Stimulated activated CD8-positive, alpha-beta memory T cell treated with anti-CD3 and anti-CD28 coated beads, Interleukin-2, amount 100 ng/mL, for 1 hour (primary cell): ENCODE measurements around the gene GATA1.
"Not testable (repeated sequence)": the region's sequence is repeated elsewhere in the genome, so short reads cannot be mapped to it uniquely, and the experiment has no call there.

Source experiments
- DNase-seq, 2 donors: peaks; one replicate each; pipeline ENCODE4 v3.0.0-alpha.2; 2020; ENCODE audit warnings: low read depth in 2 of 2

Gene GATA1

DNA sequence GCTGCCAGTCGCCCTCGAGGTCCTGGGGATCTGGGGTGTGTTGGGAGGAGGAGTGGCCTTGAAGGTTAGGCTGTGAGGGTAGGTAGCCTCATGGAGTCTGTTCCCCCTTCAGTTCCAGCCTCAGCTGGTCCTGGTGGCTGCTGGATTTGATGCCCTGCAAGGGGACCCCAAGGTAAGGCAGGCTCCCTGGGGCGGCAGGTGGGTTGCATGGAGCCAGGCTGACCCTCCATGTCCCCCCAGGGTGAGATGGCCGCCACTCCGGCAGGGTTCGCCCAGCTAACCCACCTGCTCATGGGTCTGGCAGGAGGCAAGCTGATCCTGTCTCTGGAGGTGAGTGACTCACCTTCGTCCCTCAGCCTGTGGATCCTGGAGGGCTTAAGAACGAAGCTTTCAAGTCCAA lies 28.3 kb downstream of the GATA1 start:
- DNase-seq, result no peak

DNA sequence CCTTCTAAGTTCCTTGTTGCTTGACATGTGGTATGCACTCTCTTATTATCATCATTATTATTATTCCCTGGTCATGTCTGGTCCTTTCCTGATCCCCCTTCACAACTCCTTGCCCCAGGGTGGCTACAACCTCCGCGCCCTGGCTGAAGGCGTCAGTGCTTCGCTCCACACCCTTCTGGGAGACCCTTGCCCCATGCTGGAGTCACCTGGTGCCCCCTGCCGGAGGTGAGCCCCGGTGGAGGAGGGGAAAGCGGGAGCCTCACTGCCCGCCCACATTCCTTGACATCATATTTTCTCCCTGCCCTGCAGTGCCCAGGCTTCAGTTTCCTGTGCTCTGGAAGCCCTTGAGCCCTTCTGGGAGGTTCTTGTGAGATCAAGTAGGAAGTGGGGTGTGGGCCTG lies 28.9 kb downstream of the GATA1 start:
- DNase-seq, result no peak

DNA sequence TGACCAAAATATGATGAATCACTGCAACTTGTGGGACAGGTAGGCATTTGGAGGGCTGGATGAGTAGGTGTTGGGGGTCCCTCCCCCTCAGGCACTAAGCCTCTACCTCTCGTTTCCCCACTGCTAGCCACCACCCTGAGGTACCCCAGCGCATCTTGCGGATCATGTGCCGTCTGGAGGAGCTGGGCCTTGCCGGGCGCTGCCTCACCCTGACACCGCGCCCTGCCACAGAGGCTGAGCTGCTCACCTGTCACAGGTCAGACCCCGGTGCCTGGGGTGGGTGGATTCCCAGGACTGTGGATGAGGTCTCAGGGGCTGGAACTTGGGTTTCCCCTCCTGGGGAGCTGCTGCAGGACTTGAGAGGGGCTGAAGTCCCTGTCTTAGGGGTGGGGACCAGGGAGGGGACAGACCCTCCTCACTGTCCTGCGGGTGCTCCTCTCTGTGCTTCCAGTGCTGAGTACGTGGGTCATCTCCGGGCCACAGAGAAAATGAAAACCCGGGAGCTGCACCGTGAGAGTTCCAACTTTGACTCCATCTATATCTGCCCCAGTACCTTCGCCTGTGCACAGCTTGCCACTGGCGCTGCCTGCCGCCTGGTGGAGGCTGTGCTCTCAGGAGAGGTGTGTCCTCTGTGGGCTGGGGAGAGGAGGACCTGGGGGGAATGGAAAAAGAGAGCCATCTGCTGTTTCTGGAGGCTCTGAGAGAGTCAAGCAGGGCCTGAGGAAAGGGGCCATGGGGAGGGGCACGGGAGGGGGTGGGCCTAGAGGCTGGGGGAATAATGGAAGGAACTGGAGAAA lies 29.8 kb downstream of the GATA1 start:
- no peak for DNase-seq

DNA sequence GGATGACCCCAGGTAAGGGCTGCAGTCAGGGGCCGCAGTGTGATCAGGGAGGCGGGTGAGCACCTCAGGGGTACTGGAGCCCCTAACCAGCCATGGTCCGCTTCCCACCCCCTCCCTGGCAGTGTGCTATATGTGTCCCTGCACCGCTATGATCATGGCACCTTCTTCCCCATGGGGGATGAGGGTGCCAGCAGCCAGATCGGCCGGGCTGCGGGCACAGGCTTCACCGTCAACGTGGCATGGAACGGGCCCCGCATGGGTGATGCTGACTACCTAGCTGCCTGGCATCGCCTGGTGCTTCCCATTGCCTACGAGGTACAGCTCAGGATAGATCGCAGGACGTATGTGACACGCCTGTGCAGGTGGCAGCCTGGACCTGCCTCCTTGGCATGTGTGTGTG lies 31.7 kb downstream of the GATA1 start:
- DNase-seq, result no peak

DNA sequence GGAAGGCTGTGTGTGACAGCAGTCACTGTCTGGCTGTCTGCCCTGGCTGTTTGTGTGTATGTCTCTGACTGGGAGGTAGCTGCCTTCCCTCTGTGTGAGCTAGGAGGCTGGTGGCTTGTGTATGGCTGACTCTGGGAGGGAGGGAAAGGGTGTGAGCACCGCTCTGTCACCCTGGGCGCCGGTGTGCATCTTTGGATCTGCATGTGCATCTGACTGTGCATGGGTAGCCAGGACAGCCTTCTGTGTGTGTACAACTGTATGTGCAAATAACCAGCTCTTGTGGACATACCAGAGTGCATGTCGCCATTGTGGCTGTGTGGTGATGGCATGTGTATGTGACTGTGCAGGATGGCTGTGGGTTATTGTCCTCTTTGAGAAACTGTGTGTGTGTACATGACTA lies 32.5 kb downstream of the GATA1 start:
- DNase-seq, result no peak

- DNase-seq, result not testable (repeated sequence)
Observed at GRCh38 chrX:48819394-48819793, 33.0 kb downstream of the GATA1 start.

- no peak for DNase-seq
Observed at GRCh38 chrX:48823053-48823452, 36.7 kb downstream of the GATA1 start.

GRCh38 chrX:48824066-48824465 lies 37.7 kb downstream of the GATA1 start:
- DNase-seq, result no peak

- no peak for DNase-seq
Observed at GRCh38 chrX:48826135-48826875, 39.9 kb downstream of the GATA1 start, which contains the start of gene ERAS. ERAS (plus strand) TSS chrX:48826513; CDS start chrX:48829124, 2,611 bp downstream.

- no peak for DNase-seq
Observed at GRCh38 chrX:48826876-48827653, 40.7 kb downstream of the GATA1 start.

GRCh38 chrX:48827654-48827968 lies 41.2 kb downstream of the GATA1 start:
- DNase-seq, result no peak

GRCh38 chrX:48829016-48829735 lies 42.8 kb downstream of the GATA1 start:
- no peak for DNase-seq

DNA sequence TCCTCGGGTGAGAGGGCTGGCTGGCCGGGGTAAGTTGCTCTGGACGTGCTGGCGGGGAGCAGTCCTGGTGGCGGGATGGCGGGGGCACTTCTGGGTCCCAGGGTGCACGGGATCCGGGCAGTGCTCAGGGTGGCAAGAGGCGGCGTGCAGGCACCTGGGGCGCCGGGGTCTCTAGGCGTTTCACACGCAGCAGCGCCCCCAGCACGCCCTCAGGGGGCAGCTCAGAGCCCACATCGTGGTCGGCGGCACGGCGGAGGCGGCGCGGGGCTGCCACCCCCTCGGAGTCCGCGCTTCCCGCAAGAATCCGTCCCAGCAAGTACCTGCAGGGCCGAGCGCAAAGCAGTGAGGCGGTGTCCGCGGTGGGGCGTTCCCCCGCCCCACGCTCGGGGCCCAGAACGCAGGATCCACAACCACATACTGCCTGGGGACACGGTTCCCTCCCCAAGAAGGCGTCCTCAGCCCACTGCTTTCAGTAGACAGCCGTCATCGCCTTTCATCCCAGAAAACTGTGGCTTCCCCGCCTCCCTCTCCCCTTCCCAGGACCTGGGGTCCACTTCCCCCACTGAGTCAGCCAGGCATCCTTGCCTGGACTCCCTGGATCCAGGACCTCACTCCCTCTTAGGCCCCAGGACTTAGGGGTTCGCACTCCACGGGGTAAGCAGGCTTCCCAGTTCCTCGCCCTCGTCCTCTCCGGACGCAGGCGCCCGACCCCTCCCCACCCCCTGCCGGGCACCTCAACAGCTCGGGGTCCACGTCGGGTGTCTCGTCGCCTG lies 44.9 kb downstream of the GATA1 start:
- no peak for DNase-seq

GRCh38 chrX:48831909-48832291 lies 45.5 kb downstream of the GATA1 start:
- no peak for DNase-seq

GRCh38 chrX:48833542-48834138 lies 47.2 kb downstream of the GATA1 start:
- no peak for DNase-seq

- no peak for DNase-seq
Observed at GRCh38 chrX:48834383-48834709, 48.0 kb downstream of the GATA1 start.

DNA sequence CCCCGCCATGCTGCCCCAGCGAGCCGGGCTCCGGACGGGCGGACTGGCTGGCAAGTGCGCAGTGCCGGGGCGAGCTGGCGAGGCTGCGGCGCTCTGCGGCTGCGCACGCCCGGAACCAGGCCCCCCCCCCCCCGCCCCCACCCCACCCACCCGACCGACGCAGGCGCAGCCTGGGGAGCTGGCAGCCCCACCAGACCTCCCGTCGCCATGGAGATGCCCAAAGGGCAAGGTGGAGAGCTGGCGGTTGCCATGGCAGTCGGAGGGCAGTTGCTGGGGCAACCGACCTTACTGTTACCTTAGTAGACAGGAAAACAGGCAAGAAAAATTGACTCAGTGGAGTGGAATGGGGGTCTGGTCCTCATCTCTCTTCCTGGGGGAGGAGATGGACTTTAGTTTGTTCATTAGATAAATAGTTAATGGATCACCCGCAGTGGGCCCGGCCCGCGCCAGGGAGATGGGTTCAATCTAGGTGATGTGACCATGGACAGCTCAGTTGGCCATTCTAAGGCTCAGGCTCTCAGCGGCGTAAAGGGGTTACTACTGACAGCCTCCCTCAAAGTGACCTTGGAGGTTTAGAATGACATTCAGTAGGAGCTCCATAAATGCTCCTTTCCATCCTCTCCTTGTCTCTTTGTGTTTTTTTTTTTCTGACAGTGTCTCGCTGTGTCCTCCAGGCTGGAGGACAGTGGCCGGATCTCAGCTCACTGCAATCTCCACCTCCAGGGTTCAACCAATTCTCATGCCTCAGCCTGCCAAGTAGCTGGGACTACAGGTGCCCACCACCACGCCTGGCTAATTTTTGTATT lies 49.3 kb downstream of the GATA1 start, which contains the start of gene PCSK1N:
Gene PCSK1N, minus strand, starts transcription at position 87 of the 806 bp plus-strand sequence. Its CDS starts 78 bp downstream, at position 9.
- DNase-seq, result peak; percentile 6 to 11

DNA sequence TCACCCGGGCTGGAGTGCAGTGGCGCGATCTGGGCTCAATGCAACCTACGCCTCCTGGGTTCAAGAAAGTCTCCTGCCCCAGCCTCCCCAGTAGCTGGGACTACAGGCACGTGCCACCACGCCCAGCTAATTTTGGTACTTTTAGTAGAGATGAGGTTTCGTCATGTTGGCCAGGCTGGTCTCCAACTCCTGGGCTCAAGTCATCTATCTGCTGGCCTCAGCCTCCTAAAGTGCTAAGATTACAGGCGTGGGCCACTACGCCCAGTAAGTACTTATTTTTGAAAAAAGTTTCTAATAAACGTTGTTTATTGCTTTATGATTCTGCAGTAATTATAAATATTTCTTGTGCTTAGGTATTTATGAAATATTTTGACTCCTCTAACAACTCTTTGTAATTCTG lies 53.3 kb downstream of the GATA1 start:
- DNase-seq, result no peak
